HCT116 (cell line): ENCODE measurements around the gene CKMT2. TPM values are rescaled to one million over a fixed set of nuclear protein-coding genes. Genes with fewer than 3 reads are reported as not detected.

Experiments
- ATAC-seq: fragments of 200-7000 bp; cut with Tn5 transposase; 2 replicates; pipeline ENCODE4 v1.9.1; 2020; ENCODE audit warnings: mild to moderate bottlenecking, moderate library complexity
- BruUV-seq: library from RNA; stranded (reverse); fragments of 400-500 nt; replicated peaks from 2 replicates; lab custom pipeline; 2021; lab: Mats Ljungman, UMichigan
- CTCF ChIA-PET: fragments of 300-600 bp; sonication (Branson Sonifier 250); formaldehyde crosslinking; loops from one replicate; lab custom pipeline; 2021; ENCODE audit warnings: antibody characterized with exemption; lab: Charles Lee
- POLR2A ChIA-PET: fragments of 300-600, 350-600 bp; sonication (Branson Sonifier 250); formaldehyde crosslinking; loops from one replicate; lab custom pipeline; 2021; ENCODE audit warnings: antibody characterized with exemption; lab: Charles Lee
- RAD21 ChIA-PET, 2 experiments: fragments of 300-600 bp; sonication (Branson Sonifier 250); formaldehyde crosslinking; loops; one replicate each; lab custom pipeline; 2023; ENCODE audit warnings: low total read pairs in 2 of 2; ENCODE audit not compliant: uncharacterized antibody in 2 of 2, unreplicated experiment in 2 of 2, low non-redundant PET in 1 of 2; lab: Charles Lee
- DNase-seq: peaks from one replicate; pipeline ENCODE4 v3.0.0-alpha.2; 2010; ENCODE audit warnings: low read depth, low spot score
- H2AFZ ChIP-seq: fragments of 200-600 bp; shearing (Covaris generic), sonication (generic); 2 replicates; pipeline ENCODE4 v1.6.1; 2017; ENCODE audit warnings: low read depth, mixed run types, mixed read lengths, antibody characterized with exemption, low read length; ENCODE audit not compliant: poor library complexity, severe bottlenecking
- H3K27ac ChIP-seq: 2 replicates; pipeline ENCODE4 v1.5.1; 2012; ENCODE audit warnings: low read depth, low read length
- H3K27me3 ChIP-seq: fragments of 200-600 bp; sonication (generic); 2 replicates; pipeline ENCODE4 v1.6.1; 2016; ENCODE audit warnings: mixed run types, low read length, mixed read lengths; ENCODE audit not compliant: insufficient read depth
- H3K36me3 ChIP-seq, 2 experiments: fragments of 200-500 bp in 1 of 2; fragments of 200-600 bp in 1 of 2; sonication (Bioruptor generic) in 1 of 2; sonication (generic) in 1 of 2; 2 replicates each; pipeline versions ENCODE4 v1.5.1 to v1.6.1; 2014 to 2016; ENCODE audit warnings: low read length in 2 of 2, inconsistent platforms in 1 of 2, mixed read lengths in 1 of 2, mixed run types in 1 of 2; ENCODE audit not compliant: insufficient read depth in 2 of 2, control insufficient read depth in 1 of 2
- H3K4me1 ChIP-seq, 2 experiments: fragments of 200-600 bp in 1 of 2; sonication (generic) in 1 of 2; 2 replicates each; pipeline versions ENCODE4 v1.5.1 to v1.6.1; 2012 to 2017; ENCODE audit warnings: low read length in 2 of 2, inconsistent platforms in 1 of 2, mild to moderate bottlenecking in 1 of 2, mixed read lengths in 1 of 2, mixed run types in 1 of 2, moderate library complexity in 1 of 2; ENCODE audit not compliant: insufficient read depth in 2 of 2, control insufficient read depth in 1 of 2
- H3K4me2 ChIP-seq: fragments of 200-600 bp; sonication (generic); 2 replicates; pipeline ENCODE4 v1.6.1; 2017; ENCODE audit warnings: mixed run types, low read length, mixed read lengths
- H3K4me3 ChIP-seq, 2 experiments: fragments of 200-600 bp in 1 of 2; sonication (generic) in 1 of 2; replicated peaks in 1 of 2; 2 replicates each; pipeline ENCODE4 v1.5.1; 2011 to 2016; ENCODE audit warnings: low read length in 2 of 2, control low read depth in 1 of 2, low read depth in 1 of 2, mild to moderate bottlenecking in 1 of 2, mixed read lengths in 1 of 2, mixed run types in 1 of 2
- H3K79me2 ChIP-seq: fragments of 200-600 bp; sonication (generic); 2 replicates; pipeline ENCODE4 v1.6.1; 2017; ENCODE audit warnings: mild to moderate bottlenecking, mixed run types, low read length, moderate library complexity, mixed read lengths; ENCODE audit not compliant: insufficient read depth
- H3K9ac ChIP-seq: fragments of 200-600 bp; sonication (generic); 2 replicates; pipeline ENCODE4 v1.6.1; 2016; ENCODE audit warnings: low read length, mixed read lengths
- H3K9me2 ChIP-seq: fragments of 200-600 bp; sonication (generic), shearing (Covaris generic); 2 replicates; pipeline ENCODE4 v1.6.1; 2017; ENCODE audit warnings: mixed run types, mild to moderate bottlenecking, moderate library complexity; ENCODE audit not compliant: insufficient read depth
- H3K9me3 ChIP-seq, 2 experiments: fragments of 200-500 bp in 1 of 2; fragments of 200-600 bp in 1 of 2; sonication (Bioruptor generic) in 1 of 2; sonication (generic) in 1 of 2; 2 replicates each; pipeline ENCODE4 v1.6.1; 2014 to 2017; ENCODE audit warnings: low read length in 2 of 2, mixed read lengths in 2 of 2, inconsistent platforms in 1 of 2, low read depth in 1 of 2, mild to moderate bottlenecking in 1 of 2, mixed run types in 1 of 2, moderate library complexity in 1 of 2; ENCODE audit not compliant: control insufficient read depth in 1 of 2, insufficient read depth in 1 of 2
- H4K20me1 ChIP-seq: fragments of 200-600 bp; sonication (generic), shearing (Covaris generic); 2 replicates; pipeline ENCODE4 v1.6.1; 2017; ENCODE audit warnings: mixed run types, mild to moderate bottlenecking, moderate library complexity; ENCODE audit not compliant: insufficient read depth
- CBX3 ChIP-seq: IDR thresholded peaks from 2 replicates; pipeline ENCODE4 v1.6.1; 2012; ENCODE audit warnings: low read depth
- EZH2phosphoT487 ChIP-seq: fragments of 200-600 bp; IDR thresholded peaks from 2 replicates; pipeline ENCODE4 v1.6.1; 2018; ENCODE audit warnings: antibody characterized with exemption, borderline replicate concordance
- SRF ChIP-seq: IDR thresholded peaks from 2 replicates; pipeline ENCODE4 v1.6.1; 2012; ENCODE audit warnings: low read depth
- TCF7L2 ChIP-seq: IDR thresholded peaks from 2 replicates; pipeline ENCODE4 v1.7.0; 2011; ENCODE audit warnings: borderline replicate concordance, inconsistent platforms; ENCODE audit not compliant: insufficient read depth, insufficient read length; ENCODE audit errors: extremely low read depth
- intact Hi-C: fragments of 100-400 bp; cut with micrococcal nuclease; formaldehyde crosslinking; loops from 2 replicates; pipeline ENCODE4 v1.10.0; 2022
- total RNA-seq: library from RNA; stranded (reverse); gene quantifications from one replicate; pipeline ENCODE4 v1.2.1, GENCODE V29; 2021; ENCODE audit not compliant: unreplicated experiment
- TF ChIP-seq, protein P1 (sequence below): IDR thresholded peaks from 2 replicates; pipeline ENCODE4 v1.6.1; 2012
- TF ChIP-seq, protein P2 (sequence below), 3 experiments: fragments of 200-600 bp in 1 of 3; sonication (generic) in 1 of 3; IDR thresholded peaks in 2 of 3; conservative IDR thresholded peaks in 1 of 3; 2 replicates each; pipeline ENCODE4 v1.5.1; 2012 to 2017; ENCODE audit warnings: low read depth in 2 of 3, low read length in 2 of 3, antibody characterized with exemption in 1 of 3, borderline replicate concordance in 1 of 3, control low read depth in 1 of 3, mild to moderate bottlenecking in 1 of 3, mixed read lengths in 1 of 3, mixed run types in 1 of 3, moderate library complexity in 1 of 3; ENCODE audit not compliant: insufficient read depth in 1 of 3
- TF ChIP-seq, protein P3 (sequence below): IDR thresholded peaks from 2 replicates; pipeline ENCODE4 v1.6.1; 2012

CKMT2 gene
- total RNA-seq, 1 experiment from 2014 or later, result not detected

DNA sequence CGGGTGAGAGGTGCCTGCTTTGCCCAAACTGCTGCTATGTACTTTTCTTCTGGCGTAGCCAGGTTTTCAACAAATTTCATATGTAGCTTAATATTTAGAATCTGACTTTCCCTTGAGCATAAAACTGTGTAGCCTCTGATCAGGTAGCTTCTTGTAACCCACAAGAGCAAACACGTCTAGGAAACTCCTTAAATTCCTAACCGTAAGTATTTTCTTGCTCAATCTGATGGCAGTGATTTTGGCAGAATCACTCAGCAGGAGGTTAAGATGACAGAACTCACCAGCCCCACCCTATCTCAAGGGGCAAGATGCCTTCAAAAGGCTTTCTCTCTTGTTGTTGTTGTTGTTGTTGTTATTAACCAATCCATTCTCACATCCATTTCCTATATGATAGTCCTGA lies 20.8 kb downstream of the CKMT2 start:
- no peak overlapping the region for H3K9ac ChIP-seq
- BruUV-seq, result no TSS peak
- H3K9me3 ChIP-seq, result no peaks in the 10 kb centered on the region
- H3K4me1 ChIP-seq, result peaks cover 6 to 11% of the 10 kb centered on the region in 2 experiments
- no peak overlapping the region for H3K4me2 ChIP-seq
- H3K27me3 ChIP-seq, result no peaks in the 10 kb centered on the region
- ATAC-seq (no peak), DNase-seq (no peak)
- H3K36me3 ChIP-seq, result no peaks in the 10 kb centered on the region
- H2AFZ ChIP-seq, result no peak overlapping the region
- intact Hi-C loops, result no loop called here
- H3K79me2 ChIP-seq, result no peaks in the 10 kb centered on the region
- ChIA-PET POLR2A (no interaction called here), RAD21 (no interaction called here), CTCF (no interaction called here)
- no peaks in the 10 kb centered on the region for H3K9me2 ChIP-seq
- H3K27ac ChIP-seq, result no peak overlapping the region
- H4K20me1 ChIP-seq, result no peaks in the 10 kb centered on the region
- no peak overlapping the region for H3K4me3 ChIP-seq
- TF ChIP-seq CBX3 (no peak), TCF7L2 (no peak), SRF (no peak), EZH2phosphoT487 (no peak)
- TF ChIP-seq, protein P1, sequence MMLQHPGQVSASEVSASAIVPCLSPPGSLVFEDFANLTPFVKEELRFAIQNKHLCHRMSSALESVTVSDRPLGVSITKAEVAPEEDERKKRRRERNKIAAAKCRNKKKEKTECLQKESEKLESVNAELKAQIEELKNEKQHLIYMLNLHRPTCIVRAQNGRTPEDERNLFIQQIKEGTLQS, result no peak
- TF ChIP-seq, protein P2, sequence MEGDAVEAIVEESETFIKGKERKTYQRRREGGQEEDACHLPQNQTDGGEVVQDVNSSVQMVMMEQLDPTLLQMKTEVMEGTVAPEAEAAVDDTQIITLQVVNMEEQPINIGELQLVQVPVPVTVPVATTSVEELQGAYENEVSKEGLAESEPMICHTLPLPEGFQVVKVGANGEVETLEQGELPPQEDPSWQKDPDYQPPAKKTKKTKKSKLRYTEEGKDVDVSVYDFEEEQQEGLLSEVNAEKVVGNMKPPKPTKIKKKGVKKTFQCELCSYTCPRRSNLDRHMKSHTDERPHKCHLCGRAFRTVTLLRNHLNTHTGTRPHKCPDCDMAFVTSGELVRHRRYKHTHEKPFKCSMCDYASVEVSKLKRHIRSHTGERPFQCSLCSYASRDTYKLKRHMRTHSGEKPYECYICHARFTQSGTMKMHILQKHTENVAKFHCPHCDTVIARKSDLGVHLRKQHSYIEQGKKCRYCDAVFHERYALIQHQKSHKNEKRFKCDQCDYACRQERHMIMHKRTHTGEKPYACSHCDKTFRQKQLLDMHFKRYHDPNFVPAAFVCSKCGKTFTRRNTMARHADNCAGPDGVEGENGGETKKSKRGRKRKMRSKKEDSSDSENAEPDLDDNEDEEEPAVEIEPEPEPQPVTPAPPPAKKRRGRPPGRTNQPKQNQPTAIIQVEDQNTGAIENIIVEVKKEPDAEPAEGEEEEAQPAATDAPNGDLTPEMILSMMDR (IDR thresholded peaks at IDR 0.05 in 2 of 3, conservative IDR thresholded peaks at IDR 0.05 in 1 of 3; ENCODE audit: borderline replicate concordance in 1 of 3, insufficient read depth in 1 of 3, low read depth in 2 of 3, low read length in 2 of 3), result no peak
- TF ChIP-seq, protein P3, sequence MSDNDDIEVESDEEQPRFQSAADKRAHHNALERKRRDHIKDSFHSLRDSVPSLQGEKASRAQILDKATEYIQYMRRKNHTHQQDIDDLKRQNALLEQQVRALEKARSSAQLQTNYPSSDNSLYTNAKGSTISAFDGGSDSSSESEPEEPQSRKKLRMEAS, result no peak
